Measurements from ENCODE around the gene KCNK2.

KCNK2 gene

GRCh38 chr1:215056584-215056983 is 26.0 kb upstream of the KCNK2 start:
- no peaks in the 10 kb centered on the region for H3K4me1 ChIP-seq (ENCODE audit: control insufficient read depth in 2 of 2, insufficient read depth in 2 of 2, low read length in 2 of 2)
- H3K9me3 ChIP-seq (ENCODE audit: control insufficient read depth in 2 of 2, low read length in 2 of 2) = no peaks in the 10 kb centered on the region
- H3K27ac ChIP-seq (ENCODE audit: low read depth in 2 of 2, low read length in 2 of 2) = no peak overlapping the region
- H3K36me3 ChIP-seq (ENCODE audit: control insufficient read depth in 2 of 2, insufficient read depth in 2 of 2, low read length in 2 of 2) = no peaks in the 10 kb centered on the region
- H3K4me3 ChIP-seq (ENCODE audit: low read length in 2 of 2) = no peak overlapping the region
- H3K9ac ChIP-seq (ENCODE audit: low read depth in 1 of 2, low read length in 2 of 2) = no peak overlapping the region
- no peaks in the 10 kb centered on the region for H3K27me3 ChIP-seq (ENCODE audit: control insufficient read depth in 2 of 2, insufficient read depth in 2 of 2, low read length in 2 of 2)

GRCh38 chr1:215059947-215060346 is 22.6 kb upstream of the KCNK2 start:
- no peaks in the 10 kb centered on the region for H3K36me3 ChIP-seq (ENCODE audit: control insufficient read depth in 2 of 2, insufficient read depth in 2 of 2, low read length in 2 of 2)
- no peaks in the 10 kb centered on the region for H3K4me1 ChIP-seq (ENCODE audit: control insufficient read depth in 2 of 2, insufficient read depth in 2 of 2, low read length in 2 of 2)
- H3K27me3 ChIP-seq (ENCODE audit: control insufficient read depth in 2 of 2, insufficient read depth in 2 of 2, low read length in 2 of 2) = no peaks in the 10 kb centered on the region
- H3K9me3 ChIP-seq (ENCODE audit: control insufficient read depth in 2 of 2, low read length in 2 of 2) = no peaks in the 10 kb centered on the region
- no peak overlapping the region for H3K27ac ChIP-seq (ENCODE audit: low read depth in 2 of 2, low read length in 2 of 2)
- no peak overlapping the region for H3K4me3 ChIP-seq (ENCODE audit: low read length in 2 of 2)
- no peak overlapping the region for H3K9ac ChIP-seq (ENCODE audit: low read depth in 1 of 2, low read length in 2 of 2)

DNA sequence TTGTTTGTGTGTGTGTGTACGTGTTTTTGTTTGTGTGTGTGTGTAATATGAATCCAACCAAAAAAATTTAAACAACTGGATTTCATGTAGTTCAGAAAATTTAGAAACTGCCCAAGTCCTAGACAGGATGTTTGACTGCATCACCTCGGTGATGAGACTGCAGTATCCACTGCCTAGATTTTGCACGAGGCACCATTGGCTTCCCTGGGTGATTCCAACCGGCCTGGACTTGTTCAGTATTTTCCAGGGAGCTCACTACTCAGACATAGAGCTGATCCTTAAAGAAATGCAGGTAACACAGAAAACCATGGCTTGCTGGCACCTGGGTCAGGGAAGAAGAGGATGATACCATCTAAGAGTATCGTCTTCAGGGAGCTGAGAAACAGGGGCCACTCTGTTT is 18.2 kb upstream of the KCNK2 start:
- no peaks in the 10 kb centered on the region for H3K36me3 ChIP-seq (ENCODE audit: control insufficient read depth in 2 of 2, insufficient read depth in 2 of 2, low read length in 2 of 2)
- H3K9me3 ChIP-seq (ENCODE audit: control insufficient read depth in 2 of 2, low read length in 2 of 2) = no peaks in the 10 kb centered on the region
- no peak overlapping the region for H3K27ac ChIP-seq (ENCODE audit: low read depth in 2 of 2, low read length in 2 of 2)
- H3K27me3 ChIP-seq (ENCODE audit: control insufficient read depth in 2 of 2, insufficient read depth in 2 of 2, low read length in 2 of 2) = no peaks in the 10 kb centered on the region
- H3K4me1 ChIP-seq (ENCODE audit: control insufficient read depth in 2 of 2, insufficient read depth in 2 of 2, low read length in 2 of 2) = no peaks in the 10 kb centered on the region
- no peak overlapping the region for H3K4me3 ChIP-seq (ENCODE audit: low read length in 2 of 2)
- H3K9ac ChIP-seq (ENCODE audit: low read depth in 1 of 2, low read length in 2 of 2) = no peak overlapping the region

GRCh38 chr1:215071078-215071477 is 11.5 kb upstream of the KCNK2 start:
- Histone ChIP-seq H3K27me3 (ENCODE audit: control insufficient read depth in 2 of 2, insufficient read depth in 2 of 2, low read length in 2 of 2) (no peaks in the 10 kb centered on the region), H3K4me3 (ENCODE audit: low read length in 2 of 2) (no peak overlapping the region), H3K9me3 (ENCODE audit: control insufficient read depth in 2 of 2, low read length in 2 of 2) (no peaks in the 10 kb centered on the region), H3K9ac (ENCODE audit: low read depth in 1 of 2, low read length in 2 of 2) (no peak overlapping the region), H3K27ac (ENCODE audit: low read depth in 2 of 2, low read length in 2 of 2) (no peak overlapping the region), H3K4me1 (ENCODE audit: control insufficient read depth in 2 of 2, insufficient read depth in 2 of 2, low read length in 2 of 2) (no peaks in the 10 kb centered on the region), H3K36me3 (ENCODE audit: control insufficient read depth in 2 of 2, insufficient read depth in 2 of 2, low read length in 2 of 2) (no peaks in the 10 kb centered on the region)

DNA sequence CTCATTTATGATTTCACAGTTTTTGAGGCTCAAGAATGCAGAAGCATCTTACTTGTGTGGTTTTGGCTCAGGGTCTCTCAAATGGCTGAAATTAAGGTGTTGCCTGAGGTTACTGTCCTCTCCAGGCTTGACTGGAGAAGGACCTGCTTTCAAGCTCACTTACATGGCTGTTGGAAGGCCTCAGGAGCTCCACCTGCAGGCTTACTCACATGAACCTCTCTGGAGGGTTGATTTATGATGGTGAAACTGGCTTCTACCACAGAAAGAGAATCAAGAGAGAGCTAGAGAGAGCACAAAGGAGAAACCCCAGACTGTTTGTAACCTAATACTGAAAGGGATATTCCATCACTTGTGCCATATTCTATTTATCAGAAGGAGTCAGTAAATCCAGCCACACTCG is 6.2 kb upstream of the KCNK2 start:
- peaks cover 3 to 8% of the 10 kb centered on the region in 2 donors for H3K27me3 ChIP-seq (ENCODE audit: control insufficient read depth in 2 of 2, insufficient read depth in 2 of 2, low read length in 2 of 2)
- H3K4me1 ChIP-seq (ENCODE audit: control insufficient read depth in 2 of 2, insufficient read depth in 2 of 2, low read length in 2 of 2) = no peaks in the 10 kb centered on the region
- no peak overlapping the region for H3K27ac ChIP-seq (ENCODE audit: low read depth in 2 of 2, low read length in 2 of 2)
- no peaks in the 10 kb centered on the region for H3K9me3 ChIP-seq (ENCODE audit: control insufficient read depth in 2 of 2, low read length in 2 of 2)
- H3K9ac ChIP-seq (ENCODE audit: low read depth in 1 of 2, low read length in 2 of 2) = no peak overlapping the region
- H3K4me3 ChIP-seq (ENCODE audit: low read length in 2 of 2) = no peak overlapping the region
- no peaks in the 10 kb centered on the region for H3K36me3 ChIP-seq (ENCODE audit: control insufficient read depth in 2 of 2, insufficient read depth in 2 of 2, low read length in 2 of 2)

DNA sequence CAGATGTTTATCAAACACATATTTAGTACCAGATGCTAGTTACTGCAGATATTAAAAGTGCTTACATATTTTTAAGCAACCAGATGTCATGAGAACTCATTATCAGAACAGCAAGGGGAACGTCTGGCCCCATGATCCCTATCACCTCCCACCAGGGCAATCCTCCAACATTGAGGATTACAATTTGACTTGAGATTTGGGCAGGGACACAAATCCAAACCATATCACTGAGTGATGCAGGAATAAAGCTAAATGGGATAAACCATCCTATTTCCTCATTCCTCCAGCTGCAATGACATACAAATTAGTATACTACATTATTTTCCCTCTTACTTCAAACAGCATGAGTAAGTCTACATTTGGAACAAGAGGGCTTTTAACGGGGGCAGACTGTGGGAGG is 3.1 kb upstream of the KCNK2 start:
- no peaks in the 10 kb centered on the region for H3K4me1 ChIP-seq (ENCODE audit: control insufficient read depth in 2 of 2, insufficient read depth in 2 of 2, low read length in 2 of 2)
- no peaks in the 10 kb centered on the region for H3K9me3 ChIP-seq (ENCODE audit: control insufficient read depth in 2 of 2, low read length in 2 of 2)
- H3K4me3 ChIP-seq (ENCODE audit: low read length in 2 of 2) = no peak overlapping the region
- H3K9ac ChIP-seq (ENCODE audit: low read depth in 1 of 2, low read length in 2 of 2) = no peak overlapping the region
- no peak overlapping the region for H3K27ac ChIP-seq (ENCODE audit: low read depth in 2 of 2, low read length in 2 of 2)
- H3K36me3 ChIP-seq (ENCODE audit: control insufficient read depth in 2 of 2, insufficient read depth in 2 of 2, low read length in 2 of 2) = no peaks in the 10 kb centered on the region
- H3K27me3 ChIP-seq (ENCODE audit: control insufficient read depth in 2 of 2, insufficient read depth in 2 of 2, low read length in 2 of 2) = peaks cover 14 to 29% of the 10 kb centered on the region in 2 donors

- H3K27me3 ChIP-seq (ENCODE audit: control insufficient read depth in 2 of 2, insufficient read depth in 2 of 2, low read length in 2 of 2) = peaks cover 18 to 33% of the 10 kb centered on the region in 2 donors
- H3K9ac ChIP-seq (ENCODE audit: low read depth in 1 of 2, low read length in 2 of 2) = no peak overlapping the region
- no peaks in the 10 kb centered on the region for H3K4me1 ChIP-seq (ENCODE audit: control insufficient read depth in 2 of 2, insufficient read depth in 2 of 2, low read length in 2 of 2)
- no peak overlapping the region for H3K4me3 ChIP-seq (ENCODE audit: low read length in 2 of 2)
- H3K9me3 ChIP-seq (ENCODE audit: control insufficient read depth in 2 of 2, low read length in 2 of 2) = no peaks in the 10 kb centered on the region
- no peaks in the 10 kb centered on the region for H3K36me3 ChIP-seq (ENCODE audit: control insufficient read depth in 2 of 2, insufficient read depth in 2 of 2, low read length in 2 of 2)
- no peak overlapping the region for H3K27ac ChIP-seq (ENCODE audit: low read depth in 2 of 2, low read length in 2 of 2)
Measured at GRCh38 chr1:215081661-215082531, 641 bp upstream of the KCNK2 start.

- Histone ChIP-seq H3K9ac (ENCODE audit: low read depth in 1 of 2, low read length in 2 of 2) (no peak overlapping the region), H3K4me1 (ENCODE audit: control insufficient read depth in 2 of 2, insufficient read depth in 2 of 2, low read length in 2 of 2) (no peaks in the 10 kb centered on the region), H3K27me3 (ENCODE audit: control insufficient read depth in 2 of 2, insufficient read depth in 2 of 2, low read length in 2 of 2) (peaks cover 18 to 33% of the 10 kb centered on the region in 2 donors), H3K4me3 (ENCODE audit: low read length in 2 of 2) (no peak overlapping the region), H3K36me3 (ENCODE audit: control insufficient read depth in 2 of 2, insufficient read depth in 2 of 2, low read length in 2 of 2) (no peaks in the 10 kb centered on the region), H3K9me3 (ENCODE audit: control insufficient read depth in 2 of 2, low read length in 2 of 2) (no peaks in the 10 kb centered on the region), H3K27ac (ENCODE audit: low read depth in 2 of 2, low read length in 2 of 2) (no peak overlapping the region)
Measured at GRCh38 chr1:215083383-215083961, 935 bp downstream of the KCNK2 start.

GRCh38 chr1:215084621-215085020 is 2.1 kb downstream of the KCNK2 start:
- no peak overlapping the region for H3K4me3 ChIP-seq (ENCODE audit: low read length in 2 of 2)
- H3K9ac ChIP-seq (ENCODE audit: low read depth in 1 of 2, low read length in 2 of 2) = no peak overlapping the region
- H3K27me3 ChIP-seq (ENCODE audit: control insufficient read depth in 2 of 2, insufficient read depth in 2 of 2, low read length in 2 of 2) = peaks cover 18 to 33% of the 10 kb centered on the region in 2 donors
- H3K9me3 ChIP-seq (ENCODE audit: control insufficient read depth in 2 of 2, low read length in 2 of 2) = no peaks in the 10 kb centered on the region
- no peaks in the 10 kb centered on the region for H3K36me3 ChIP-seq (ENCODE audit: control insufficient read depth in 2 of 2, insufficient read depth in 2 of 2, low read length in 2 of 2)
- H3K27ac ChIP-seq (ENCODE audit: low read depth in 2 of 2, low read length in 2 of 2) = no peak overlapping the region
- no peaks in the 10 kb centered on the region for H3K4me1 ChIP-seq (ENCODE audit: control insufficient read depth in 2 of 2, insufficient read depth in 2 of 2, low read length in 2 of 2)

- Histone ChIP-seq H3K27me3 (ENCODE audit: control insufficient read depth in 2 of 2, insufficient read depth in 2 of 2, low read length in 2 of 2) (peaks cover 11 to 13% of the 10 kb centered on the region in 2 donors), H3K36me3 (ENCODE audit: control insufficient read depth in 2 of 2, insufficient read depth in 2 of 2, low read length in 2 of 2) (no peaks in the 10 kb centered on the region), H3K27ac (ENCODE audit: low read depth in 2 of 2, low read length in 2 of 2) (no peak overlapping the region), H3K4me3 (ENCODE audit: low read length in 2 of 2) (no peak overlapping the region), H3K9ac (ENCODE audit: low read depth in 1 of 2, low read length in 2 of 2) (no peak overlapping the region), H3K9me3 (ENCODE audit: control insufficient read depth in 2 of 2, low read length in 2 of 2) (no peaks in the 10 kb centered on the region), H3K4me1 (ENCODE audit: control insufficient read depth in 2 of 2, insufficient read depth in 2 of 2, low read length in 2 of 2) (no peaks in the 10 kb centered on the region)
Measured at GRCh38 chr1:215087603-215088002, 5.1 kb downstream of the KCNK2 start.

Measured in mucosa of rectum (tissue), 2 donors.